Stimulated activated naive B cell treated with anti-CD40 and anti-IgM and Interleukin-4, amounts not matched to agents 10 μg/mL and 1 μg/mL and 100 μg/mL, for 72 hours (primary cell): ENCODE data around the gene PIGM.
"Not testable (repeated sequence)": the region's sequence is repeated elsewhere in the genome, so short reads cannot be mapped to it uniquely, and the experiment has no call there.

Experiments
- ATAC-seq, 2 donors: fragments of 150-1000 bp; cut with Tn5 transposase; replicated peaks; 2 replicates each; pipeline ENCODE4 v1.10.0; 2021; ENCODE audit warnings: moderate library complexity in 1 of 2
- DNase-seq: peaks from one replicate; pipeline ENCODE4 v3.0.0; 2021
- H3K27ac Mint-ChIP-seq: one replicate; pipeline ENCODE4 v1.8.0; 2022; ENCODE audit warnings: mild to moderate bottlenecking, mixed read lengths
- H3K27me3 Mint-ChIP-seq, 2 donors: one replicate each; pipeline ENCODE4 v1.8.0; 2022; ENCODE audit warnings: mixed read lengths in 2 of 2
- H3K36me3 Mint-ChIP-seq, 2 donors: one replicate each; pipeline ENCODE4 v1.8.0; 2022; ENCODE audit warnings: mixed read lengths in 2 of 2, mild to moderate bottlenecking in 1 of 2
- H3K4me1 Mint-ChIP-seq, 2 donors: one replicate each; pipeline ENCODE4 v1.8.0; 2022; ENCODE audit warnings: mixed read lengths in 2 of 2, mild to moderate bottlenecking in 1 of 2
- H3K4me3 Mint-ChIP-seq, 2 donors: one replicate each; pipeline ENCODE4 v1.8.0; 2022; ENCODE audit warnings: mild to moderate bottlenecking in 2 of 2, mixed read lengths in 2 of 2, moderate library complexity in 1 of 2
- H3K9me3 Mint-ChIP-seq, 2 donors: one replicate each; pipeline ENCODE4 v1.8.0; 2022; ENCODE audit warnings: mixed read lengths in 2 of 2, mild to moderate bottlenecking in 1 of 2

Gene PIGM

GRCh38 chr1:160068225-160068624, 36.4 kb upstream of the PIGM start:
- Mint-ChIP-seq H3K36me3 (peaks cover 0 to 1% of the 10 kb centered on the region in 2 donors), H3K4me3 (no peak overlapping the region), H3K4me1 (peaks cover 11 to 25% of the 10 kb centered on the region in 2 donors), H3K27ac (no peak overlapping the region), H3K9me3 (no peaks in the 10 kb centered on the region), H3K27me3 (peaks cover 55 to 69% of the 10 kb centered on the region in 2 donors)
- ATAC-seq (no peak), DNase-seq (no peak)

- no peak overlapping the region for H3K4me3 Mint-ChIP-seq
- peaks cover 0 to 1% of the 10 kb centered on the region in 2 donors for H3K36me3 Mint-ChIP-seq
- no peak overlapping the region for H3K27ac Mint-ChIP-seq
- no peak for ATAC-seq
- peaks cover 52 to 72% of the 10 kb centered on the region in 2 donors for H3K27me3 Mint-ChIP-seq
- H3K9me3 Mint-ChIP-seq = no peaks in the 10 kb centered on the region
- DNase-seq = no peak
- peaks cover 11 to 24% of the 10 kb centered on the region in 2 donors for H3K4me1 Mint-ChIP-seq
Measured at GRCh38 chr1:160066829-160067745, 35.3 kb upstream of the PIGM start.

- Mint-ChIP-seq H3K4me3 (no peak overlapping the region), H3K36me3 (no peaks in the 10 kb centered on the region), H3K27ac (no peak overlapping the region), H3K9me3 (no peaks in the 10 kb centered on the region), H3K27me3 (peaks cover 49 to 73% of the 10 kb centered on the region in 2 donors), H3K4me1 (peaks cover 2 to 4% of the 10 kb centered on the region in 2 donors)
- no peak for ATAC-seq
- DNase-seq = no peak
Measured at GRCh38 chr1:160064746-160065145, 33.0 kb upstream of the PIGM start.

GRCh38 chr1:160064164-160064563, 32.4 kb upstream of the PIGM start:
- ATAC-seq = no peak
- Mint-ChIP-seq H3K4me1 (no peaks in the 10 kb centered on the region), H3K27me3 (peaks cover 49 to 71% of the 10 kb centered on the region in 2 donors), H3K36me3 (no peaks in the 10 kb centered on the region), H3K9me3 (no peaks in the 10 kb centered on the region), H3K27ac (no peak overlapping the region), H3K4me3 (no peak overlapping the region)
- DNase-seq = no peak

GRCh38 chr1:160063176-160063575, 31.4 kb upstream of the PIGM start:
- no peak for ATAC-seq
- Mint-ChIP-seq H3K4me1 (no peaks in the 10 kb centered on the region), H3K36me3 (no peaks in the 10 kb centered on the region)

GRCh38 chr1:160062230-160062532, 30.4 kb upstream of the PIGM start:
- ATAC-seq = no peak
- no peaks in the 10 kb centered on the region for H3K4me1 Mint-ChIP-seq

More at GRCh38 chr1:160063176-160063575, 31.4 kb upstream of the PIGM start:
- no peak overlapping the region for H3K4me3 Mint-ChIP-seq
- no peaks in the 10 kb centered on the region for H3K9me3 Mint-ChIP-seq
- no peak for DNase-seq
- H3K27me3 Mint-ChIP-seq = peaks cover 47 to 70% of the 10 kb centered on the region in 2 donors
- no peak overlapping the region for H3K27ac Mint-ChIP-seq

DNA sequence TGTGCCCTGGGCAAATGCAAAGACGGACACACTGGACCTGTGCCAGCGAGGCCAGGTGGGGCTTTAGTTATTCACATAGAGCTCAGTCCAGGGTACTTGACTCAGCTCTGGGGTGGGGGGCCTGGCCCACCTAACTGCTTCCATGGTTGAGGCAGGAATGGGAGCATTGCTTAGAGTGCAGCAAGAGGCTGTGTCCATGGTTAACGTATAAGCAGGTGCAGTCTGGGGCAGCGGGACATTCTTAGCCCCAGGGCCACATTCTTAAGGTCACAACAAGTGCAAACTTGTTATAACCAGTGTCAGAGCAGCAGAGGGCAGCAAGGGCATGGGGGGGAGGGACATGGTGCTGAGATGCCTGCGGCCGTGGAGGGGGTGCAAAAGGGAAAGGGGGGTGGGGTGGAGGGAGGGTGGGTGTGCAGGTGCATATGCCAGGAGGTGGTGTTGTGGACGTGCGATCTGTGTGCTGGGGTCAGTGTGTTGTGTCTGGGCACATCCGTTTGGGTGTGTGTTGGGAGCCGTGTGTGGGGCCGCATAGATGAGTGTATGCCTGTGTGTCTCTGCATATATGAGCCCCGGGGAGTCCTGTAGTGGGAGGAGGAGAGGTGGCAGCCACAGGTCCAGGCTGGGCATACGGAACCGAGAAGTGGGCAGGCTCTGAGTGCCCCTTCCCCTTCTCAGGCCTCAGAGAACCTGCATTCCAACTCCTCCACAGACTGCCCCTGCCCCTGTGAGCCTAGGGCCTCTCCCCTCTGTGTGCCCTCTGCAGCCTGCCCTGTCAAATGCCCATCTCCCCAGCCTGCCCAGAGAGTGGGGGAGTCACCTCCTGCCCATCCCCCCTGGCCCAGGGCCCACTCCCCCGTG, 29.8 kb upstream of the PIGM start:
- peaks cover 43 to 63% of the 10 kb centered on the region in 2 donors for H3K27me3 Mint-ChIP-seq
- no peaks in the 10 kb centered on the region for H3K9me3 Mint-ChIP-seq
- no peaks in the 10 kb centered on the region for H3K36me3 Mint-ChIP-seq
- H3K4me1 Mint-ChIP-seq = no peaks in the 10 kb centered on the region
- H3K27ac Mint-ChIP-seq = no peak overlapping the region
- ATAC-seq (no peak), DNase-seq (no peak)
- no peak overlapping the region for H3K4me3 Mint-ChIP-seq

More at GRCh38 chr1:160062230-160062532, 30.4 kb upstream of the PIGM start:
- Mint-ChIP-seq H3K36me3 (no peaks in the 10 kb centered on the region), H3K9me3 (no peaks in the 10 kb centered on the region), H3K27me3 (peaks cover 44 to 66% of the 10 kb centered on the region in 2 donors), H3K27ac (no peak overlapping the region), H3K4me3 (no peak overlapping the region)
- DNase-seq = no peak

- H3K27me3 Mint-ChIP-seq = peaks cover 68 to 77% of the 10 kb centered on the region in 2 donors
- H3K27ac Mint-ChIP-seq = no peak overlapping the region
- no peaks in the 10 kb centered on the region for H3K36me3 Mint-ChIP-seq
- no peaks in the 10 kb centered on the region for H3K4me1 Mint-ChIP-seq
- ATAC-seq = no peak
- DNase-seq = no peak
- H3K9me3 Mint-ChIP-seq = no peaks in the 10 kb centered on the region
- no peak overlapping the region for H3K4me3 Mint-ChIP-seq
Measured at GRCh38 chr1:160058087-160058486, 26.3 kb upstream of the PIGM start.

DNA sequence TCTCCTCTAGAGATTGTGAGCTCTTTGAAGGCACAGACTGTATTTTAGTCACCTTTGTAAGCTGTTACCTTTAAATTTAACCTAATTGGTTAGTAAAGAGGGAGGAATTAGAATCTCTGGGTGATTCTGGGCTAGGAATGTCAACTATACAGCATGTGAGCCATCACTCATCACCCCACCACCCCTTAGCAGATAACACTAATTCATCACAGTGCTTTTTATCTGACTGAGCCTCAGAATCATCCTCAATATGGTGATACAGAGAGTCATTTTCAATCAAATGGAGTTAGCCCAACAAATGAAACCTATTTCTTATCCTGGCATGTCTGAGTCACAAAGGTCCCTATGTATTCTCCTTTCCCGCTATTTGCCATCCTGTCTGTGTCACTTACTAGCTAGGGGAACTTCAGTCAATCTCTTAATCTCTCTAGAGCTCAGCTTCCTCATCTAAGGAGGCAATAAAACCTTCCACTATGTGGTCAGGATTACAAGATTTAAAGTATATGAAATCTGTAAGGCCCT, 24.9 kb upstream of the PIGM start:
- no peak for ATAC-seq
- Mint-ChIP-seq H3K36me3 (no peaks in the 10 kb centered on the region), H3K27ac (no peak overlapping the region), H3K4me3 (no peak overlapping the region), H3K9me3 (no peaks in the 10 kb centered on the region), H3K27me3 (peaks cover 73 to 77% of the 10 kb centered on the region in 2 donors), H3K4me1 (no peaks in the 10 kb centered on the region)
- no peak for DNase-seq

DNA sequence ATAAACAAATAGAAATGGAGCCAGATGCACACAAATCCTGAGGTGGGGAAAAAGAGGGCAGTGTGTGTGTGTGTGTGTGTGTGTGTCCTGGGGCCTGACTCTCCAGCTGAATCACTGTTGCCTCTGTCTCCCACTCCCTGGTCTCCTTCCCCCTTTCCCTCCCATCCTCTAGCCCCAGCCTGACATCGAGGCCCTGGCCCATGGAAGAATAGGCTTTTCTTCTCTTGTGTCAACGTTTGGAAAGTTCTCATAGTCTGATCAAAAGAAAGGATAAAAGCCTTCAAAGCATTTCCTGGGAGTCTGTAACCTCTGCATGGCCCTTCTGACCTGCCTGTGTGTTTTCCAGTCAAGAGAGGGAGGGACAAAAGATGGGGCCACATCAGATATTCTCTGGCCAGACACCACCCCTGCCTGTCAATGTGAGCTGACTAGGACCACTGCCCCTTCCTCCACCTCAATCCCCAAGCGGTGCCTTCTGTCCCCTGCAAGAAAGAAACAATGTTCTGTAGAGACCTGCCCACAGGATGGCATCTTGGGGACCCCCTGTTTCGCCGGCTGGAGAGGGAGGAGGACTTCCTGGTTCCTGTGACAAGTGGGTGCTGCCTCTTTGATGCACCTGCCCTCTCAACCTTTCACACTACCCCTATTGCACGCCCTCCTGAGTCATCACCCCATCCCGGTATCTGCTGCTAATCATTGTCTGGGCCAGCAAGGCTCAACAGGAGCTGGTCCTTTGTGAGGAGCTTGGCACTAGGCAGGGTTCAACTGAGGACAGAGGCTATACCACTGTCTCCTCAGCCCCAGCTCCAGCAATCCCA, 22.0 kb upstream of the PIGM start:
- no peaks in the 10 kb centered on the region for H3K9me3 Mint-ChIP-seq
- H3K4me3 Mint-ChIP-seq = no peak overlapping the region
- no peak overlapping the region for H3K27ac Mint-ChIP-seq
- ATAC-seq (no peak), DNase-seq (no peak)
- no peaks in the 10 kb centered on the region for H3K36me3 Mint-ChIP-seq
- no peaks in the 10 kb centered on the region for H3K4me1 Mint-ChIP-seq
- peaks cover 59 to 71% of the 10 kb centered on the region in 2 donors for H3K27me3 Mint-ChIP-seq

DNA sequence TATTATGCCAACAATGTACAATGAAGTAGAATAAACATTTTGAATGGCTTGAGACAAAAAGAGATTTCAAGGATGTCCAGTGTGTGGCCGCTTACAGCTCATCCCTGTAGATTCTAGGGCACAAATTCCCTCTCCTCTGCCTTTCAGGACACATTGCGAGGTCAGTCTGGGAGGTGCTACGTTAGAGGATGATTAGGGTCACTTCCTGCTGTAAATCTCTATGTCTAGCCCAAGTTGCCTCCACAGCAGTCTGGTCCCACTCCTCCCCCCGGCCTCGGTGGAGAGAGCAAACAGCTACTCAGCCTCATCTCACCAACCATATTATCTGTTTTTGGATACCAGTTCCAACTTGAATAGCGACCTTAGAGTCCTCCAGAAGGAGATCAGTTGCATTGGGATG, 21.1 kb upstream of the PIGM start:
- Mint-ChIP-seq H3K36me3 (no peaks in the 10 kb centered on the region), H3K4me3 (no peak overlapping the region), H3K27me3 (peaks cover 55 to 65% of the 10 kb centered on the region in 2 donors), H3K9me3 (no peaks in the 10 kb centered on the region), H3K4me1 (no peaks in the 10 kb centered on the region), H3K27ac (no peak overlapping the region)
- DNase-seq (no peak), ATAC-seq (no peak)

GRCh38 chr1:160050619-160051018, 18.8 kb upstream of the PIGM start:
- no peak overlapping the region for H3K4me3 Mint-ChIP-seq
- no peak for ATAC-seq
- no peak for DNase-seq
- no peaks in the 10 kb centered on the region for H3K9me3 Mint-ChIP-seq
- peaks cover 40 to 53% of the 10 kb centered on the region in 2 donors for H3K27me3 Mint-ChIP-seq
- H3K4me1 Mint-ChIP-seq = peaks cover 13 to 15% of the 10 kb centered on the region in 2 donors
- no peaks in the 10 kb centered on the region for H3K36me3 Mint-ChIP-seq
- no peak overlapping the region for H3K27ac Mint-ChIP-seq

DNA sequence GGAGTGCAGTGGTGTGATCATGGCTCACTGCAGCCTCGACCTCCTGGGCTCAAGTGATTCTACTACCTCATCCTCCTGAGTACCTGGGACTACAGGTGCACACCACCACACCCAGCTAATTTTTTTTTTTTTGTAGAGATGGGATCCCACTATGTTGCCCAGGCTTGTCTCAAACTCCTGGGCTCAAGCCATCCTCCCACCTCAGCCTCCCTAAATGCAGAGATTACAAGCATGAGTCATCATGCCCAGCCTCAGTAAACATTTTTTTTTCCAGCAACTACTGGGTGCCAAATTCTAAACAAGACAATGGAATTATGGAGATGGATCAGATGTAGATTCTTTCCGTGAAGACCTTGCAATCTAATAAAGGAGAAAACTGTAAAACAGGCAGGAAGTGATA, 18.4 kb upstream of the PIGM start:
- H3K36me3 Mint-ChIP-seq, DNase-seq, ATAC-seq, H3K9me3 Mint-ChIP-seq, H3K4me3 Mint-ChIP-seq, H3K27ac Mint-ChIP-seq: not testable (repeated sequence)
- peaks cover 13 to 15% of the 10 kb centered on the region in 2 donors for H3K4me1 Mint-ChIP-seq
- peaks cover 41 to 54% of the 10 kb centered on the region in 2 donors for H3K27me3 Mint-ChIP-seq

DNA sequence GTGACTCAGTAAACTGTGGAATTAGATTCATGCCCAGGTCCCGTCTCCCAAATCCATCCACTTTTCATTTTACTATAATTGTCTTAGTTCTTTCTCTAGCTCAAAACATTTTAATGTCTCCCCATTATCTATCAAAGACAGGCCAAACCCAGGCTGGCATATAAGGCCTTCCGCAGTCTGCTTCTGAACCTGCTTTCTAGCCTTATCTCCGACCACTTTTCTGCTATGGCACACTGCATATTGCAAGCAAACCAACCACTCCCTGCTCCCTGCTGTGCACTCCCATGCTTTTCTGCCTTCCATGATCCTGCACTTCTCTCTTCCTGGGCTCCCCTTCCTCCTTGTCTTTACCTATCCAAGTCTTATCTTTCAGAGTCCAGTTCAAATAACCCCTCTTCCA, 17.3 kb upstream of the PIGM start:
- H3K27me3 Mint-ChIP-seq = peaks cover 30 to 49% of the 10 kb centered on the region in 2 donors
- H3K36me3 Mint-ChIP-seq = no peaks in the 10 kb centered on the region
- DNase-seq (no peak), ATAC-seq (no peak)
- no peaks in the 10 kb centered on the region for H3K9me3 Mint-ChIP-seq
- H3K4me1 Mint-ChIP-seq = peaks cover 13 to 15% of the 10 kb centered on the region in 2 donors
- no peak overlapping the region for H3K4me3 Mint-ChIP-seq
- H3K27ac Mint-ChIP-seq = no peak overlapping the region
